GM19463 (cell line): Measurements from ENCODE around the gene JARID2.
A peak's percentile ranks its signal among the peaks of the same experiment; 100 is the strongest.

Experiments
- ATAC-seq: cut with Tn5 transposase; IDR thresholded peaks from one replicate; pipeline ENCODE4 v1.9.1; 2021; ENCODE audit warnings: mild to moderate bottlenecking, moderate library complexity; ENCODE audit not compliant: unreplicated experiment

The JARID2 gene

GRCh38 chr6:15512721-15513120 is 266.9 kb downstream of the JARID2 start:
- no peak for ATAC-seq

DNA sequence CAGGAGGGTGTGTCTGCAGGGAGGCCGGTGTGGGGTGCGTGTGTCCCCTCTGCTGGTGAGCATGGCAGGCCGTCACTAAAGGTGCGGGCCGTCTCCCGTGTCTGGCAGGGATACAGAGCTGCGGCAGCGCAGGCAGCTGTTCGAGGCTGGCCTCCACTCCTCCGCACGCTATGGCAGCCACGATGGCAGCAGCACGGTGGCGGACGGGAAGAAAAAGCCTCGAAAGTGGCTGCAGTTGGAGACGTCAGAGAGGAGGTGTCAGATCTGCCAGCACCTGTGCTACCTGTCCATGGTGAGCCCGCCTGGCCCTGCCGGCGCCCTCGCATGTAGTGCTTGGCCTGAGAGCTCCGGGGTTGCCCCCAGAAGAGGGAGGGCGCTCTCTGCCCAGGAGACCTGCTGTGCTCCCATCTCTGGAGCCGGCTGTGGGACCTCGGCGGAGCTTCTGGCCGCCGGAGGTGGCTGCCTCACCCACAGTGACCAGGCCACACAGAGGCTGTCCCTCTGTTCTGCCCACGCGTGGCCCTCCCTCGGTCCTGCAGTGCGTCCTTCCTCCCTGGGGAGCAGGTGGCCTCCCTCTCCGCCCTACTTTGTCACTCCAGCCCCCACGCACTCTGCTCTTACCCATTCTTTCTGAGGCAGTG is 267.4 kb downstream of the JARID2 start:
- ATAC-seq: no peak

GRCh38 chr6:15513801-15514711 is 268.2 kb downstream of the JARID2 start:
- no peak for ATAC-seq

- ATAC-seq: no peak
Measured at GRCh38 chr6:15515226-15515625, 269.4 kb downstream of the JARID2 start.

- no peak for ATAC-seq
Measured at GRCh38 chr6:15515660-15516375, 269.9 kb downstream of the JARID2 start.

DNA sequence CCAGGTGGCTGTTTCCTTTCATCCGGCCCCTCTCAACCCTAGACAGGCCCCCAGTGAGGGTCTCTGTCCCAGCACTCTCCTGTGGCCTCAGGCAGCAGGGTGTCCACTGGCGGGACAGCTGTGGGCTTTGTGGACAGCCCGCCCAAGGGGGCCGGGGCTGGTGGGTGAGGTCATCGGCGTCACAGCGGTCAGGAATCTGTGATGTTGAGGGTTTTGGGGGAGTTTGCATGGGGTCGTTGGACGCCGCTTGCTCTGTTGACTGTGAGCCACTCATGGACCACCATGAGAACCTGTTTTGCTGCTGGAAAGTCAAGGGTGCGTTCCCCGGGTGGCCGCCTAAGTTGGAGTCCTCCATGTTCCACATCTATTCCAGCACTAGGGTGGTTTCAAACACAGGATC is 270.5 kb downstream of the JARID2 start:
- ATAC-seq: no peak

DNA sequence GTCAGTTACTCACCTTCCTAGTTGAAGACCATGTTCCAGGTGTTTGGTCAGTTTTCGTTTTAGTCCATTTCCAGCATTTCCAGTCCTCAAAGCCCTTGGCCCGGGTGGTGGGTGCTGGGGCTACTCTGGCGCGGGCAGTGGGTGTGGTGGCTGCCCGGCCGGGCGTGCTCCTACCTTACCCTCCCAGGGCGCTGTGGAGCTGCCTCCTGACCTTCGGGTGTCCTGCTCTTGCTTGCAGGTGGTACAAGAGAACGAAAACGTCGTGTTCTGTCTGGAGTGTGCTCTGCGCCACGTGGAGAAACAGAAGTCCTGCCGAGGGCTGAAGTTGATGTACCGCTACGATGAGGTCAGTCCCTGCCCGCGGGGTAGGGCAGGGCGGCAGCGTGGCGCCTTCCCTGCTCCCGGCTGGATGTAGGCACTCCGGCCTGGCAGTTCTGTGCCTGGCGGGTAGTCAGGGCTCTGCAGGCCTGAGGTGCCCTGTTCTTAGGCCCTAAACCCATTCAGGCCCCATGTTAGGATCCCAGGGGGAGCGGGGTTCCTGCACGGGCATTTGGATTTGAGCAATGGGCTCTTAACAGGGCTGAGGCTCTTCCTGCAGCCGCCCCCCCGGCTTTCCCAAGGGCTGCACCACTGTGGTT is 271.2 kb downstream of the JARID2 start:
- no peak for ATAC-seq

- no peak for ATAC-seq
Measured at GRCh38 chr6:15517600-15517999, 271.7 kb downstream of the JARID2 start.

GRCh38 chr6:15518057-15518456 is 272.2 kb downstream of the JARID2 start:
- ATAC-seq: no peak

DNA sequence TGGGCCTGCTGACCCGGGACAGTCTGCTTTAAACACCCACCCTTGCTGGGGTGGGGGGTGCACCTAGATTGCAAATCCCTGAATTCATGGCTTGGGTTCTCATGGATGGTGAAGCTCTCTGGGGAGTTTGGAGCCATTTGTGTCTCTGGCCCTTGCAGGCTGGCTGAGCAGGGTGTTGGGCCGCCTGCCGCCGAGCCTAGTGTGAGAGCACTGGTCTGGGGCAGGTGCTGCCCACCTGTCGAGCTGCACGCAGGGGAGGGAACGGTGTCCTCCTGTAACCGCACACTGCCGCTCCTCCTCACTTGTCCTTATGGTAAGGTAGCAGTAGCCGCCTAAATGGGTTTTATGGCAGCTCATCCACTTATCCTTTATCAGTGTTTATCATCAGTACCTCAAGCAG is 273.0 kb downstream of the JARID2 start:
- ATAC-seq: no peak

GRCh38 chr6:15519681-15520080 is 273.8 kb downstream of the JARID2 start:
- ATAC-seq: no peak

DNA sequence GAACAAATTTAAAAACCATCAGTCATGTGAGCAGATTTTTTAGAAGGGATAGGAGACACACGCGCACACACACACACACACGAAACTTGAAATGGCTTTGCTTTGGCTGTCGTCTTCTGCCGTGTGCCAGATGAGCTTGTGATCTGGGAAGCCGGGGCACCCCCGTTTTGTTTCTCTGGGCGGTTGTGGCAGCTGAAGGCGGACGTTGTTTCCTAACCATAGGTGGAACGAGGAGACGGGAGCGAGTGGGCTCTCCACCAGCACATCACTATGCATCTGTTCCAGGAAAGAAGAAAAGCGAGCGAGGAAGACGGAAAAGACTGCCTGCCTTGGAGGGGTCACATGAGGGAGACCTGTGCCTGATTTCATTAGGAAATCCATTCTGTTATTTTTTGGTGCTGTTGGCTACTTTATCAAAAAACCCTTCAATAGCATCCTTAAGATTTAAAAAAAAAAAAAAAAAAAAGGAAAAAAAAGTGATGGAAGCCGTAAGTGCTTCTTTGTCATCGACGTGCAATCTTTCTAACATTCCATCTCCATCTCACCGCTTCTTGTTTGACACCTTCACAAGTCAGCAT is 274.8 kb downstream of the JARID2 start:
- no peak for ATAC-seq

- ATAC-seq: no peak
Measured at GRCh38 chr6:15521582-15521981, 275.7 kb downstream of the JARID2 start.

- no peak for ATAC-seq
Measured at GRCh38 chr6:15522026-15522425, 276.2 kb downstream of the JARID2 start.

DNA sequence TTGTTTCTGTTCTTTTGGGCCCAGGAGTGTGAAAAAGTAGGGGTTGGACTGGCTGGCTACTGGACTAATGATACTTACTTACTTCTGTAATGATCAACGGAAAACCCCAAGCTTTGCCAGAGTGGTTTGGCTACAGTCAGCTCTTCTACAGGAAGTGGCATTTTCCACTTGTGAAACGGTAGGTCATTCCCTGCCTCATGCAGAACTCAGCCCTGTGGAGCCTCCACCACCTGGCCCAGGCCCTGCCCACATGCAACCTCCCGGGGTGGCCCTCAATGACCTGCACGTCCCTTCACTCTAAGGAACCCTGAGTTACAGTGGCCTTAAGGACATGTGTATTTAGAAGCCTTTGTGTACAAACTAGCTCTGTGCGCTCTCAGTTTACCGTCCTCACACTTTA is 276.6 kb downstream of the JARID2 start:
- peak; percentile 33 for ATAC-seq

DNA sequence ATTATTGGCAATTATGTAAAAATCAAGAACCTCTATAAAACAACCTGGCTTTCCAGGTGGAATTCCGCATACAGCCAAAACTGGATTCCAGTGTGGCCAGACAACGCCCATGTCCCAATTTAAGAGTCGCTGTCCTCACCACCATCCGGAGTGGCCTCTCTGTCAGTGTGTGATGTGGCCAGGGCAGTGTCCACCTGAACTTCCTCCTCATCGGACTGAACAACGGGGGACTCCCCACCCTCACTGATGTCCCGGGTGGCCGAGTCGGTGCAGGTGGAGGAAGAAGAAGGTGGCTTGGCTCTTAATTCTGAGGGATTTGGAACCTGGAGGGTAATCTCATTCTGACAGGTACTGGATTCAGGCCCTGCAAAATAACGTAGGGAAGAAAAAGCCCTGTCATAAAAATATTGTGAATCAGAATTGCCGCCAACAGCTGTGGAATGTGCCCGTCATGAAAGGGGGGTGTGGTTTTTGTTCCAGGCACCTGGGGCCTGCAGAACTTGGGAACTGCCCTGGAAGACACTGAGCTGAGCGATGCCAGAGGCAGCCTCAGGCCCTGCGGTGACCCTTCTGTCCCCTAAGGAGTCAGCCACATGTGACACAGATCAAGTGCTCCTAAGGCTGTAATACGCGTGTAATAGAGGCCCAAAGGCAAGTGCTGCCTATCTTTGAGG is 277.1 kb downstream of the JARID2 start:
- no peak for ATAC-seq

GRCh38 chr6:15523679-15524630 is 278.1 kb downstream of the JARID2 start:
- no peak for ATAC-seq

GRCh38 chr6:15524861-15525401 is 279.1 kb downstream of the JARID2 start:
- no peak for ATAC-seq

DNA sequence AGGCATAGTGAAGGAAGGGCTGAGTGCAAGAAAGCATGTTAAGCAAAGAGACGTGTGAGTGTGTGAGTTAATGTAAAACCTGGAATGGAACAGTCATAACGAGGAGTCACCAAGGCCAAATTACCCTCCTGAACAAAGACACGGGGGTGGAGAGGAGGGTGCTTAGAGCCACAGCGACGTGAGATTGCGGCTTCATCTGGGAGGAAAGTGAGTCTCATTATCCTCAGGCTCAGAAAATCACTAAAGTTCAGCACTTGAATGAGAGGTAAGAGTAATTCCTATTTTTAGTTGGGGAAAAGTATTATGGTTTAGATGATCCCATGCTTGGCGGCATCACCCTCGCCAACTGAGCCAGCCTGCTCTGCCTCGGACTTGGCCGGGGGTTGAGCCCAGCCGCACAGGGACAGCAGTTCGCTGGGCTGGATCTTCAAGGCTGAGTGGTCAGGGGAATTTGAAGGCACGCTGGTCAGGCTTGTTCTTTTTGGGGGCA is 280.4 kb downstream of the JARID2 start:
- ATAC-seq: peak; percentile 83
